Endothelial cell of umbilical vein (primary cell): ENCODE data around the gene COL6A3.

Source experiments
- EZH2 ChIP-seq: IDR thresholded peaks from 2 replicates; pipeline ENCODE4 v1.6.1; 2012; ENCODE audit warnings: borderline replicate concordance, low read depth, mild to moderate bottlenecking, moderate library complexity, low read length, inconsistent platforms; ENCODE audit not compliant: severe bottlenecking
- GATA2 ChIP-seq: IDR thresholded peaks from 2 replicates; pipeline ENCODE4 v1.7.0; 2011; ENCODE audit warnings: low read depth, mild to moderate bottlenecking, moderate library complexity, mixed read lengths, low read length; ENCODE audit not compliant: insufficient read length, insufficient read depth
- MYC ChIP-seq: IDR thresholded peaks from one replicate; pipeline ENCODE4 v1.6.1; 2011; ENCODE audit warnings: mild to moderate bottlenecking, low read depth, low read length
- POLR2A ChIP-seq: IDR thresholded peaks from 2 replicates; pipeline ENCODE4 v1.6.1; 2012; ENCODE audit warnings: low read depth, mild to moderate bottlenecking, control low read depth, low read length
- POLR2AphosphoS5 ChIP-seq: IDR thresholded peaks from 2 replicates; pipeline ENCODE4 v1.6.1; 2012; ENCODE audit warnings: low read depth, mild to moderate bottlenecking, control low read depth, low read length, moderate library complexity; ENCODE audit not compliant: insufficient read depth
- TF ChIP-seq, protein P1 (sequence below), 2 donors: IDR thresholded peaks; 1 replicate in 1 of 2; 2 replicates in 1 of 2; pipeline ENCODE4 v1.5.1; 2011; ENCODE audit warnings: low read length in 2 of 2, mild to moderate bottlenecking in 2 of 2, moderate library complexity in 2 of 2, control low read depth in 1 of 2, inconsistent platforms in 1 of 2, low read depth in 1 of 2; ENCODE audit not compliant: insufficient read depth in 1 of 2; ENCODE audit errors: extremely low read depth in 1 of 2
- TF ChIP-seq, protein P2 (sequence below): IDR thresholded peaks from 2 replicates; pipeline ENCODE4 v1.6.1; 2011; ENCODE audit not compliant: insufficient read depth, insufficient read length

DNA sequence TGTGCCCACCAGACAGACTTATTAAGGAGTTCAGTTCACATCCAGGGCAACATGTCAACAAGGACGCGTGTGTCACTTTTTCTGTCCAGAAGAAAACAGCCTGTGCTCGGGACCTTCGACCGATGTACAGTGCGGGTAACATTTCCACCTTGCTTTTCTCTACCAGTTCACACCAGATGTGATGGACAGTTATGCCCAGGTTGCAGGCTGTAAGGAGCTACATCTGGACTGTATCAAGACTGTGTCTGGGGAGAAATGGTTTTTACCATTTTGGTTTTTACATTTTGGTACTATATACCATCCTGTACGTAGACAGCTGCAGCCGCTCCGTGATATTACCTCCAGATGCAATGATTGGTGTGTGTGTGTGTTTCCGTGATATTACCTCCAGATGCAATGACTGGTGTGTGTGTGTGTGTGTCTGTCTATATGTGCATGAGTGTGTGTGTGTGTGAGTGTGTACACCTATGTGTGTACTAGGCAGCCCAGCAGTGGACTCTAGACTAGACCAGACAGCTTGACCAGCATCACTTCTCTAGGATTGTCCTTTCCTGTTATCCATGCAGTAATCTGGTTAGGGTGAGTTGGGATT is 118.0 kb downstream of the COL6A3 start:
- TF ChIP-seq EZH2: no peak
- no peak for TF ChIP-seq POLR2A
- TF ChIP-seq, protein P1, sequence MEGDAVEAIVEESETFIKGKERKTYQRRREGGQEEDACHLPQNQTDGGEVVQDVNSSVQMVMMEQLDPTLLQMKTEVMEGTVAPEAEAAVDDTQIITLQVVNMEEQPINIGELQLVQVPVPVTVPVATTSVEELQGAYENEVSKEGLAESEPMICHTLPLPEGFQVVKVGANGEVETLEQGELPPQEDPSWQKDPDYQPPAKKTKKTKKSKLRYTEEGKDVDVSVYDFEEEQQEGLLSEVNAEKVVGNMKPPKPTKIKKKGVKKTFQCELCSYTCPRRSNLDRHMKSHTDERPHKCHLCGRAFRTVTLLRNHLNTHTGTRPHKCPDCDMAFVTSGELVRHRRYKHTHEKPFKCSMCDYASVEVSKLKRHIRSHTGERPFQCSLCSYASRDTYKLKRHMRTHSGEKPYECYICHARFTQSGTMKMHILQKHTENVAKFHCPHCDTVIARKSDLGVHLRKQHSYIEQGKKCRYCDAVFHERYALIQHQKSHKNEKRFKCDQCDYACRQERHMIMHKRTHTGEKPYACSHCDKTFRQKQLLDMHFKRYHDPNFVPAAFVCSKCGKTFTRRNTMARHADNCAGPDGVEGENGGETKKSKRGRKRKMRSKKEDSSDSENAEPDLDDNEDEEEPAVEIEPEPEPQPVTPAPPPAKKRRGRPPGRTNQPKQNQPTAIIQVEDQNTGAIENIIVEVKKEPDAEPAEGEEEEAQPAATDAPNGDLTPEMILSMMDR (IDR thresholded peaks at IDR 0.05; ENCODE audit: extremely low read depth in 1 of 2, insufficient read depth in 1 of 2, low read depth in 1 of 2, low read length in 2 of 2): no peak
- TF ChIP-seq, protein P2, sequence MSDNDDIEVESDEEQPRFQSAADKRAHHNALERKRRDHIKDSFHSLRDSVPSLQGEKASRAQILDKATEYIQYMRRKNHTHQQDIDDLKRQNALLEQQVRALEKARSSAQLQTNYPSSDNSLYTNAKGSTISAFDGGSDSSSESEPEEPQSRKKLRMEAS: no peak
- no peak for TF ChIP-seq POLR2AphosphoS5
- TF ChIP-seq GATA2: no peak
- TF ChIP-seq MYC: no peak
